NCI-H510A treated with DMSO at 0.1 percent for 48 hours (cell line): ENCODE results near the gene ZNF804A.
A peak's percentile ranks its signal among the peaks of the same experiment; 100 is the strongest.

Source experiments
- DNase-seq: peaks from one replicate; lab custom pipeline; 2025; lab: John Stamatoyannopoulos, UW

The ZNF804A gene

DNA sequence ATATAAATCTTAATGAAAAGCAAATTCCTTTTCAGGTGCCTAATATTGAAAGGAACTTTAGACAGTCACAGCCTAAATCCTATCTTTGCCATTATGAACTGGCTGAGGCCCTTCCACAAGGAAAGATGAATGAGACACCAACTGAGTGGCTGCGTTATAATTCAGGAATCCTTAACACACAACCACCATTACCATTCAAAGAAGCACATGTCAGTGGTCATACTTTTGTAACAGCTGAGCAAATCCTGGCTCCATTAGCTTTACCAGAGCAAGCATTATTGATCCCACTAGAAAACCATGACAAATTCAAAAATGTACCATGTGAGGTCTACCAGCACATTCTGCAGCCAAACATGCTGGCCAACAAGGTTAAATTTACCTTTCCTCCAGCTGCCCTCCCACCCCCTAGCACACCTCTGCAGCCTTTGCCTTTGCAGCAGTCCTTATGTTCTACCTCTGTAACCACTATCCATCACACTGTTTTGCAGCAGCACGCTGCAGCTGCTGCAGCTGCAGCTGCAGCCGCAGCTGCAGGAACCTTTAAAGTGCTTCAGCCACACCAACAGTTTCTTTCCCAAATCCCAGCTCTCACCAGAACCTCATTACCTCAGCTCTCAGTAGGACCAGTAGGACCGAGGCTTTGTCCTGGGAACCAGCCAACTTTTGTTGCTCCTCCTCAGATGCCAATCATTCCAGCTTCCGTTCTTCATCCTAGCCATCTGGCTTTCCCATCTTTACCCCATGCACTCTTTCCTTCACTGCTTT lies 340.1 kb downstream of the ZNF804A start:
- peak; percentile 23 for DNase-seq

DNA sequence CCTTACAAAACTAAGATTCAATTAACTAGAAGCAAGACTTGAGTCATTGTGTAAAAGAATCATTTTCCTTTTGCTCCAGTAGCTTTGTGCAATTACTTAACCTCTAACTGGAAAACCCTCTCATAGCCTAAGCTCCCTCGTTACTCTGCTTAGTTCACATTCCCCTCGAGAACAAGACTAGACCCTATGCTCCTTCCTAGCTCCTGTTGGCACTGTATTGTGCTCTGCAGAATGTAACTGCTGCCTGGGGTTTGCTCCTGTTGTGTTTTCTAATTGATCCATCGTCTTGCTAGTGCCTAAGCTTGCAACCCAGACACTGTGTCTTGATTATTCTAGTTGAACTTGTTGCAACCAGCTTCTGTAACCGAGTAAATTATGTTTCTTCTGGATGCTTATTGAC lies 347.0 kb downstream of the ZNF804A start:
- no peak for DNase-seq

DNA sequence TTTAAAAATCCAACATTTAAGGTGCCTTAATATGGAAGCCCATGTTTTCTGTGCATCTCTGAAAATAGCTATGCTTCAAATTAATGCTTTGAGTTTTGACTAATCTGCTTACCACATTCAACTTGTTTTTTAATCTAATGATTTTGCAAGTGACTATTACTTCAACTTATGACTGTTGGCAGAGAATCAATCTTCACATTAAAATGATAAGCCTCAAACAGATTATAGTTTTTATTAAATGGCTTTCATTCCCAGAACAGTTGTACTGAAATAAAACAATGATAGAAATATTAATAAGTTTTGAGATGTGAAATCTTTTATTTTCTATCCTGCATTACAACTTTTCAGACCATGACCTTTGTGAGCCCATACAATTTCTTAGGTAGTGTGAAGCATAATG lies 347.5 kb downstream of the ZNF804A start:
- no peak for DNase-seq

DNA sequence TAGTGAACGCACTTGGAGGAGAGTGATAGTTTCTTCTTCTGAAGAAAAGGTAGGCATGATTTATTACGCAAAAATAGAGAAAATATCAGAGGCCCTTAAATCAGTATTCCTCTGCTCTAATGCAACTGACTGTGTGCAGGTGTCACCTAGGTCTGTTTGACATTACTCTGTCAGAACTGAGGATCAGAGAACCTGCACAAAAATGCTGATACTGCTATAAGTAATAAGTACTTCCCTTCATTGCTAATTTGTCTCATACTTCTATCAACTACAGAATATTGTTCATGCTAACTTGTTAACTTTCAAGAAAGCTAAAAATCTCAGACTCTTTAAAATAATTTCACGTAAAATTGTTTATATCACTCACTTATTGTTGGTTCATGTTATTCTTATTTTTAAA lies 358.5 kb downstream of the ZNF804A start:
- no peak for DNase-seq

DNA sequence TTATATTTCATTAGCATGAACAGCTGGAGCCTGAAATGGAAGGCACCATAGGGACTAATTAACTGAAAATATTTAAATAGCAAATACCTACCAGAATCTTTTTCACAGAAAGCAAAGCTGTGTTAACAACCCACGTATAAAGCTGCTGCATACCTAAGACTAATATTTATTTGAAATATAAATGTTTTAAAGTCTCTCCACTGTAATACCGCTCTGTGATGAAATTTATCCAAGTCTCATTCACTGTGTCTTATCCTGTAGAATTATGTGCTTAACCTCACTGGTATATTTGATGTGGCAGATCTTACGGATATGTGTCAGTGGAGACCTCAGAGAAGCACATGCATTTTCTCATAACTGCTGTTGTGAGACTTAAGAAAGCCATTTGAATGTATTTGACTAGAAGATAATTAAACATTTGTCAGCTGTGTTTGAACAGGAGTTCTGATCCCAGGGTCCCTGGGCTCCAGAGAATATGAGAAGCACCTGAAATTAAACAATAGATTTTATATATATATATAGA lies 373.3 kb downstream of the ZNF804A start:
- no peak for DNase-seq
